Liver (tissue), 2 donors: Measurements from ENCODE around the gene DMRTB1.

Source experiments
- CTCF ChIP-seq: fragments of 150-350 bp; IDR thresholded peaks from 2 replicates; pipeline ENCODE4 v1.5.1; 2017; ENCODE audit warnings: improper control_type of control experiment, low read depth, low read length; ENCODE audit not compliant: missing input control
- MAX ChIP-seq: IDR thresholded peaks from 2 replicates; pipeline ENCODE4 v1.6.1; 2016; ENCODE audit warnings: antibody characterized with exemption
- YY1 ChIP-seq: IDR thresholded peaks from 2 replicates; pipeline ENCODE4 v1.6.1; 2016; ENCODE audit warnings: antibody characterized with exemption, mild to moderate bottlenecking
- ZBTB33 ChIP-seq: IDR thresholded peaks from 2 replicates; pipeline ENCODE4 v1.6.1; 2016; ENCODE audit warnings: antibody characterized with exemption
- donor health status: healthy.

- TF ChIP-seq CTCF, result no peak
- TF ChIP-seq MAX, result no peak
- no peak for TF ChIP-seq ZBTB33
- no peak for TF ChIP-seq YY1
These were observed 3.7 kb downstream of the DMRTB1 start for GRCh38 chr1:53462769-53463501.
